Nephron progenitor cell (in vitro differentiated cells): Measurements from ENCODE around the gene HMGXB3.

Experiments
- DNase-seq: peaks from one replicate; pipeline ENCODE4 v3.0.0; 2021
- H3K27ac Mint-ChIP-seq: 2 replicates; pipeline ENCODE4 v1.8.0; 2021; ENCODE audit warnings: mild to moderate bottlenecking, moderate library complexity, mixed read lengths
- H3K27me3 Mint-ChIP-seq: 2 replicates; pipeline ENCODE4 v1.8.0; 2021; ENCODE audit warnings: mild to moderate bottlenecking, low read depth, mixed read lengths; ENCODE audit not compliant: poor library complexity
- H3K36me3 Mint-ChIP-seq: 2 replicates; pipeline ENCODE4 v1.8.0; 2021; ENCODE audit warnings: low read depth, mixed read lengths
- H3K4me1 Mint-ChIP-seq: 2 replicates; pipeline ENCODE4 v1.8.0; 2021; ENCODE audit warnings: mixed read lengths
- H3K4me3 Mint-ChIP-seq: 2 replicates; pipeline ENCODE4 v1.8.0; 2021; ENCODE audit warnings: mild to moderate bottlenecking, moderate library complexity, mixed read lengths
- H3K9me3 Mint-ChIP-seq: 2 replicates; pipeline ENCODE4 v1.8.0; 2021; ENCODE audit warnings: mild to moderate bottlenecking, moderate library complexity, mixed read lengths
- CTCF ChIP-seq: fragments of 200-600 bp; sonication (generic); IDR thresholded peaks from 2 replicates; pipeline ENCODE4 v1.5.0; 2021; ENCODE audit warnings: antibody characterized with exemption

Gene HMGXB3

DNA sequence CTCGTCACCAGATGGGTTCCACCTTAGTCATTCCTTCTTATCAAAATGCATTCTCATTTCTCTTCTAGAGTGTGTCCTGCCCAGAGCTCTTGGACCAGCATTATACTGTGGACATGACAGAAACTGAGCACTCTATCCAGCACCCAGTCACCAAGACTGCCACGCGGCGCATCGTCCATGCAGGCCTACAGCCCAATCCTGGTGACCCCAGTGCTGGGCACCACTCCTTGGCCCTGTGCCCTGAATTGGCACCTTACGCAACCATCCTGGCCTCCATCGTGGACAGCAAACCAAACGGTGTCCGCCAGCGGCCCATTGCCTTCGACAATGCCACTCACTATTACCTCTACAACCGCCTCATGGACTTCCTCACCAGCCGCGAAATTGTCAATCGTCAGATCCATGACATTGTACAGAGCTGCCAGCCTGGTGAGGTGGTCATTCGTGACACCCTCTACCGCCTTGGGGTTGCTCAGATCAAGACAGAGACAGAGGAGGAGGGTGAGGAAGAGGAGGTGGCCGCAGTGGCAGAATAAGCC lies 51.2 kb downstream of the HMGXB3 start:
- H3K27me3 Mint-ChIP-seq: no peaks in the 10 kb centered on the region
- no peak overlapping the region for H3K27ac Mint-ChIP-seq
- no peaks in the 10 kb centered on the region for H3K9me3 Mint-ChIP-seq
- DNase-seq: no peak
- H3K4me3 Mint-ChIP-seq: no peak overlapping the region
- H3K4me1 Mint-ChIP-seq: no peaks in the 10 kb centered on the region
- H3K36me3 Mint-ChIP-seq: peaks cover 42% of the 10 kb centered on the region
- TF ChIP-seq CTCF: no peak

DNA sequence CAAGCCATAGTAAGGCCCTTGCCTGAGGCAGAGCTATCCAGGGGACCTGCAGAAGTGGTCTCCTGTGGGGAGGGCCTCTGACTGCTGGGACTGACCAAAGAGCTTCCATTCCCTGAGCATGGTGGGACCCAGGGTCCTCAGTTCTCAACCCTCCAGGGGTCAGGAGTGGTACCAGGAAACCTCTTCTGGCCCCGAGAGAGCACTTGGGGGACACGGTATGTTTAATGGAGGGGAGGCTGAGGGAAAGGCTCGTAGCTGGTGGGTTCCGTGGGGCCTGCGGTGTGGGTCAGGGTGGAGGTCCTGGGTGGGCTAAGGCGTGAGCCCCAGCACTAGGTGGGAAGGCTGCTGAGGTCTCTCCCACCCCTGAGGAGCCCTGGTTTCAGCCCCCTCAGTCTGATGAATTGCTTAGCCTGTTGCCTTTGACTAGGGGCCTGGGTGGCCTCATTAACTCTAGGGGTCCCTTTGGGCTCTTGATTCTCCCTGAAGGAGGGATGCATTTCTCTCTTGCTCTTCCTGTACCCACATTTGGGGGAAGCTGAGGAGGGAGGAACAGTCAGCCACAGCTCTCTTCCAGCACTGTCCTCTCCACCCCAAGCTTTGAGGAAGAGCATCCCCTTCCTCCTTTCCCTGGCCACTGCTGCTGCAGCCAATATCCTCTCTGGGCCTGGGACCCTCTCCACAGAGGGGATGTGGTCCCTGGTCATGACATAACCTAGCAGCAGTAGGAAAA lies 51.9 kb downstream of the HMGXB3 start:
- TF ChIP-seq CTCF: no peak
- no peak overlapping the region for H3K4me3 Mint-ChIP-seq

GRCh38 chr5:150052956-150053712 lies 52.6 kb downstream of the HMGXB3 start:
- Mint-ChIP-seq H3K9me3 (no peaks in the 10 kb centered on the region), H3K4me3 (no peak overlapping the region), H3K36me3 (peaks cover 42% of the 10 kb centered on the region), H3K4me1 (peaks cover 7% of the 10 kb centered on the region), H3K27ac (no peak overlapping the region), H3K27me3 (no peaks in the 10 kb centered on the region)
- DNase-seq: no peak
- no peak for TF ChIP-seq CTCF

More for the DNA sequence above, 51.9 kb downstream of the HMGXB3 start:
- H3K4me1 Mint-ChIP-seq: no peaks in the 10 kb centered on the region
- peaks cover 42% of the 10 kb centered on the region for H3K36me3 Mint-ChIP-seq
- no peak for DNase-seq
- no peaks in the 10 kb centered on the region for H3K9me3 Mint-ChIP-seq
- no peak overlapping the region for H3K27ac Mint-ChIP-seq
- H3K27me3 Mint-ChIP-seq: no peaks in the 10 kb centered on the region

DNA sequence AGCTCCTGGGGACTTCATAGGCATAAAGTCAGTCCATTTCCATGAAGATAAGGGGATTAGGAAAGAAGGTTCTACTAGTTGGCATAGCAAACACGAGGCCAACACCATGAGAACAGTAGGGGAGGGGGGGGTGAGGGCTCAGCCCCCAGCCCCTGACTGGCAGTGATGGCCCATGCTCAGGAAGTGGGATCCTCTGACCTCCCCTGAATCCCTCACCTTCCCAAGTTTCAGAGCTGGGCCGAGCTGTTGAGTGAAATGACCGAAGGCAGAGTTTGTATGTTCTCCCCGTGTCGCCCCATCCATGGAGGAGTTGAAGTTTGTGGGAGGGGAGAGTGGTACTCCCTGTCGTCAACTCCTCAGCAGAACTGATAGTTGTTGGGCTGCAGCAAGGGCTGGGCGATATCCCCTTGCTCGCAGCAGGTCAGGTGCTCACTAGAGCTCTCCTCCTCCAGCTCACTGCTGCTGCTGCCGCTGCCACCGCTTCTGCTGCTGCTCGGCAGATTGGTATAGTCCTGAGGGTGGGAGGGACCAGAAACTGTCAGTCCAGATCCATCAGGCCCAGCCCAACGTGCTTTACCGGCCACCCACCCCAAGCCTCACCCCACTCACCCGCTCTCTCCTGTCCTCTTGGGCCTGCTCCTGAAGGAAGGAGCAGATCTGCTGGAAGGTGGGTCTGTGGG lies 53.3 kb downstream of the HMGXB3 start:
- no peaks in the 10 kb centered on the region for H3K9me3 Mint-ChIP-seq
- H3K36me3 Mint-ChIP-seq: peaks cover 35% of the 10 kb centered on the region
- no peak for DNase-seq
- peaks cover 3% of the 10 kb centered on the region for H3K27me3 Mint-ChIP-seq
- no peak overlapping the region for H3K27ac Mint-ChIP-seq
- H3K4me3 Mint-ChIP-seq: no peak overlapping the region
- peaks cover 12% of the 10 kb centered on the region for H3K4me1 Mint-ChIP-seq
- TF ChIP-seq CTCF: no peak

DNA sequence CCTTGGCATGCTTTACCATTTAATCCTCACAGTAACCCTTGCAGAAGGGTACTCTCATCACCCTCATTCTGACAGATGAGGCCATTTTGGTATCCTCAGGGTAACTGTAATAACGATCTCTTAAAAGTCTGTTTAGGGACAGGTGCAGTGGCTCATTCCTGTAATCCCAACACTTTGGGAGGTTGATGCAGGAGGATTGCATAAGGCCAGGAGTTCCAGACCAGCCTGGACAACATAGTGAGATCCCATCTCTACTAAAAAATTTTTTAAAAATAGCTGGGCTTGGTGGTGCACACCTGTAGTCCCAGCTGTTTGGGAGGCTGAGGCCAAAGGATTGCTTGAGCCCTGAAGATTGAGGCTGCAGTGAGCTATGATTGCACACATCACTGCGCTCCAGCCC lies 54.0 kb downstream of the HMGXB3 start:
- H3K4me3 Mint-ChIP-seq: no peak overlapping the region
- H3K36me3 Mint-ChIP-seq: peaks cover 28% of the 10 kb centered on the region
- H3K4me1 Mint-ChIP-seq: peaks cover 16% of the 10 kb centered on the region
- TF ChIP-seq CTCF: no peak
- H3K27ac Mint-ChIP-seq: no peak overlapping the region
- no peak for DNase-seq
- no peaks in the 10 kb centered on the region for H3K9me3 Mint-ChIP-seq
- H3K27me3 Mint-ChIP-seq: peaks cover 5% of the 10 kb centered on the region
